Articular chondrocyte of knee joint (primary cell): ENCODE measurements around the gene PGM2L1. TPM values are rescaled to one million over a fixed set of nuclear protein-coding genes. Genes with fewer than 3 reads are reported as not detected.

Experiments used
- small RNA-seq: library from RNA; depleted of rRNA; stranded (forward); fragments of <200 nt; gene quantifications from one replicate; pipeline ENCODE3, GENCODE V24; 2012
- total RNA-seq: library from RNA; depleted of rRNA; stranded (reverse); fragments of >200 nt; gene quantifications from 2 replicates; pipeline ENCODE4 v1.2.3, GENCODE V29; 2012

The PGM2L1 gene
- total RNA-seq = 8.4 and 10.3 TPM in 2 replicates

DNA sequence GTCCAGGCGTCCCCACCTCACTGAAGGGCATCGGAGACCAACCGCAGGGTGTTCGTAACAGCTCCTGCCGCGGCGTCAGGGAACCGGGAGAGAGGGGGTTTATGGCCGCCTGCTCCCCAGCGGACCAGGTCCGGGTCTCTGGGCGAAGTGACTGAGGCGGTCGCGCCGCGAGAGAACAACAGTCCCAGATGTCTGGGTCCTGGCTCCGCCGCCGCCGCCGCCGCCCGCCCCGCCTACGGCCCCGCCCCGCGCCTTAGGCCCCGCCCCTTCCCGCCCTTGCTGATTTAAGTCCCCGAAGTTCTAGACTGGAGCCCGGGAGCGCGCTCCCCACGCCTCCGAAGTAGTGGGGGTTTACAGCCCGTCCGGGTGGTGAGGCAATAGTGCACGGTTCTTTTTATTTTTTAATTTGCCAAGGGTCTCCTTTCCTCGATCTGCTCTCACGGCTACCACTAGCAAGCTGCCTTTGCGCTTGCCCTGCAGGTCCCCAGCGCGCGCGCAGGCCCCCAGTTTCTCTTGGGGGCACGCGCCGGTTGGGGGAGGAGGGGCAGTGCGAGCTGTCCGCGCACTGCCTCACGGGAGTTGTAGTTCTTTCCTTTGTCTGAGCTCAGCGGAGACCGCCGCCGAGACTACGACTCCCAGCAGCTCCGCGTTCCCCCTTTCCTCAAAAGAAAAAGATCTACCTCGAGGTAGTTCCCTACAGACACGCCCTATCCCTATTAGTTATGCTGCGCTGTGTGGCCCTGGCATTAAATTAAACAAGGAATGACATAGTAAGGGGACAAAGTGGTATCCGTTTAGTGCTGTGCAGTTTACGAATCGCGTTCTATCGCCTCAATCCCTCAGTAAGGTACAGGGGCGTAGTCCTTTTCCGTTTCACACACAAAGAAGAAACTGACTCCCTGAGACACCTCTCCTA, at the start of gene PGM2L1:
TSS of gene PGM2L1 (minus strand) at position 190 of the 916 bp plus-strand sequence. CDS start 272 bp downstream, outside the sequence.

DNA sequence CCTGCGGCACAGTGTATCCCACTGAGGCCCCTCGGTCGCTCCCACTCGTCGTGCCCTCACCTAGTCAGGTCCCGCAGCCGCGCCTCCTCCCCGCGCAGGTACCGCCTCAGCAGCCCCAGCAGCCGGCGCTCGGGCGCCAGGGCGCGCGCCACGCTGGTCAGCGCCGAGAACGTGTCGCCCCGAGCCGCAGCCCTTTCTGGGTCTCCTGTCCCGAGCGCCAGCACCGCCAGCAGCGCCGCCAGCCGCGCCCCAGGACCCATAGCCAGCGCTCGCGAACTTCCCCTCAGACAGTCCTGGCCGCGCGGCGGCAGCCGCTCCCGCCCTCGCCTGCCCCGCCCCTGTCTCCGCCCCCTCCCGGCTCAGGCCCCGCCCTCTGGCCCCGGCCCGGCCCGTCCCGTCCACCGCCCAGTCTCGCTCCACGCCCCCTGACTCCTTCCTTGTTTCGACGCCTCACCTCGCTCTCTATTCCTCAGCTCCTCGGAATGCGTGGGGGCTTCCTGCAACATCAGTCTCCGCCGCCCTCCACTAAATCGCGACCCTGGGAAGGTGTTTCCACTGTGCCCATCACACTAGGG, 86.8 kb downstream of the PGM2L1 start, which contains the start of gene P4HA3:
TSS of gene P4HA3 (minus strand) at position 289 of the 575 bp plus-strand sequence. CDS start at position 260, 29 bp downstream.

Small RNAs within 50 kb of the gene (small RNA-seq; reads per million reads assigned to genes)
- gene MIR548AL = 2.7 reads per million, percentile 81 among the genes with 10 or more reads in this experiment

Other genes with a start within 250 kb of the PGM2L1 start
- 12.3 and 14.8 TPM in 2 replicates for gene C2CD3, start 227.4 kb downstream of the PGM2L1 start, total RNA-seq
- gene PPME1, start 227.1 kb downstream of the PGM2L1 start, total RNA-seq = 20.5 and 27.1 TPM in 2 replicates
- 5.6 and 6.2 TPM in 2 replicates for gene P4HA3, start 86.8 kb downstream of the PGM2L1 start, total RNA-seq
- 1.2 and 1.7 TPM in 2 replicates for gene KCNE3, start 69.1 kb upstream of the PGM2L1 start, total RNA-seq
- 2.2 and 2.5 TPM in 2 replicates for gene LIPT2, start 95.3 kb upstream of the PGM2L1 start, total RNA-seq
- 17.0 and 18.4 TPM in 2 replicates for gene POLD3, start 194.1 kb upstream of the PGM2L1 start, total RNA-seq